Measurements from ENCODE around the gene MSMB.
"Not testable (repeated sequence)": the region's sequence is repeated elsewhere in the genome, so short reads cannot be mapped to it uniquely, and the experiment has no call there.

Gene MSMB

GRCh38 chr10:46069771-46070463 is 23.8 kb upstream of the MSMB start:
- DNase-seq = no peak

- DNase-seq = no peak
Observed at GRCh38 chr10:46068905-46069304, 22.8 kb upstream of the MSMB start.

GRCh38 chr10:46068117-46068516 is 22.0 kb upstream of the MSMB start:
- DNase-seq = no peak

DNA sequence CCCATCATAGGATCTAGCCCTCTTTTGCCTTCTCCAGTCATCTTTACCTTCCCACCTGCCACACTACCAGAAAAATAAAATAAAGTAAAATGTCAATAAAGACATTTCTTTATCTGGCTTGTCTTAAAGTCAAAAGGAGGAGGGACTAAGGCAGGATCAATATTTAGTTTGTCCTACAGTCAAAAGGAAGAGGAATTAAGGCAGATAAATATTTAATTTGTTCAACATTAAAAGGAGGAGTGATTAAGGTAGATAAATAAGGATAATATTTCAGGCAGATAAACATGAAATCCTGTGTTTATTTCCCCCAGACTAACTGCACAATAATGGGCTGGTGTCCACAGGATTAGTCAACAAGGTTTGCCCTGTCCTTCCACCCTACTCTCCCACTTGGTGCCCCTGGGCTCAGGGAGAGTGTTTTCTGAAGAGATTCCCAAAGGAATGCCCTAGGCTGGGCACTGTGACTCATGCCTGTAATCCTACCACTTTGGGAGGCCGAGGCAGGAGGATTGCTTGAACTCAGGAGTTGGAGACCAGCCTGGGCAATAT is 18.3 kb upstream of the MSMB start:
- DNase-seq = no peak

GRCh38 chr10:46062723-46063428 is 16.8 kb upstream of the MSMB start:
- DNase-seq = no peak

DNA sequence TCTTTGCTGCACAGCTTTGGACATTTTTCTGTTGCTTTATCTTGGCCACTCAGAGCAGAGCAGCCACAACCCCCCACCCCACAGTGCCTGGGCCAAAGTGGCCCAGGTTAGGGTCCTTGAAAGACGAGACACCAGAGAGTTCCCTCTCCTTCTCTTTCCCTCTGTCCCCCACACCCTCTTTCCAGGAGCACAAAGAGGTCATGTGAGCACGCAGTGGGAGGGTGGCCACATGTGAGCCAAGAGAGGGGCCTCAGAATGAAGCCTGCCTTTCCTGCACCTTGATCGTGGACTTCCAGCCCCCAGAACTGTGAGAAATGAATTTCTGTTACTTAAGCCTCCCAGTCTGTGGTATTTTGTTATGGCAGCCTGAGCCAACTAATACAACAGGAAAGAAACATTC is 14.6 kb upstream of the MSMB start:
- no peak for DNase-seq

DNA sequence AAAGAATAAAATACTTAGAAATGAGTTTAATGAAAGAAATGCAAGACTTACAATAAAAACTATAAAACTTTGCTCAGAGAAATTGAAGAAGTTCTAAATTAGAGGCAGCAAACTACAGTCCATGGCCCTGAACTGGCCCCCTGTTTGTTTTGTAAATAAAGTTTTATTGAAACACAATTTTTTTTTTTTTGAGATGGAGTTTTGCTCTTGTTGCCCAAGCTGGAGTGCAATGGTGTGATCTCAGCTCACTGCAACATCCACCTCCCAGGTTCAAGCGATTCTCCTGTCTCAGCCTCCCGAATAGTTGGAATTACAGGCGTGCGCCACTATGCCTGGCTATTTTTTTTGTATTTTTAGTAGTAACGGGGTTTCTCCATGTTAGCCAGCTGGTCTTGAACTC is 11.9 kb upstream of the MSMB start:
- DNase-seq = not testable (repeated sequence)

DNA sequence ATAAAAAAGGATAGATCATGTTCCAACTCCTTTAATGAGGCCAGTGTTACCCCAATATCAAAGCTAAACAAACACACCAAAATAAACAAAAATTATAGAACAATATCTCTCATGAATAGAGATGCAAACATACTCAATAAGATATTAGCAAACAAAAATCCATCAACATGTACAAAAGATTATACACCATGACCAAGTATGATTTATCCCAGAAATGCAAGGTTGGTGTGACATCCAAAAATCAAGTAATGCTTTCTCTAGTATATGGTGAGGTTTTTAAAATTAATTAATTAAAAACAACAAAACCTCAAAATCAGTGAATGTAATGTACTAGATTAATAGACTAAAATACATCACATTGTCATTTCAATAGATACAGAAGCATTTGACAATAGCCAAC is 11.0 kb upstream of the MSMB start:
- no peak for DNase-seq

DNA sequence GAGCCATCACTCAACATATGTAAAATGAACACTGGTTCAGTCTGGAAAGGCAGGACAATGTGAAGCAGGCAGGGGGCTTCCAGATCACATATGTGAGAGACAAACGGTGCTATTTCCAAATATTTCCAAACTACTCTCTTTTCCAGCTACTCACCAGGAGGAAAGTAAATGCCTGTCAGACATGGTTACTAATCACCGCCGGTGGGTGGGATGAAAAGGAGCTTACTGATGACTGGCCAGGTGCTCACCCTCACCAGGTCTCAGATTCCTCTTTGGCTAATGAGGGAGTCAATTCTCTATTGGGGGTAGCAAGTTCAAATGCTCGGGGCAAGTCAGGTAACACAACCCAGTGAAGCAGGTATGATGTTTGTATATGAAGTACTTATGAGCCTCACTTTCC is 9.7 kb upstream of the MSMB start:
- DNase-seq = no peak

- no peak for DNase-seq
Observed at GRCh38 chr10:46053534-46054434, 7.7 kb upstream of the MSMB start.

- no peak for DNase-seq
Observed at GRCh38 chr10:46052791-46053375, 6.8 kb upstream of the MSMB start.

GRCh38 chr10:46052057-46052790 is 6.2 kb upstream of the MSMB start:
- DNase-seq = no peak

DNA sequence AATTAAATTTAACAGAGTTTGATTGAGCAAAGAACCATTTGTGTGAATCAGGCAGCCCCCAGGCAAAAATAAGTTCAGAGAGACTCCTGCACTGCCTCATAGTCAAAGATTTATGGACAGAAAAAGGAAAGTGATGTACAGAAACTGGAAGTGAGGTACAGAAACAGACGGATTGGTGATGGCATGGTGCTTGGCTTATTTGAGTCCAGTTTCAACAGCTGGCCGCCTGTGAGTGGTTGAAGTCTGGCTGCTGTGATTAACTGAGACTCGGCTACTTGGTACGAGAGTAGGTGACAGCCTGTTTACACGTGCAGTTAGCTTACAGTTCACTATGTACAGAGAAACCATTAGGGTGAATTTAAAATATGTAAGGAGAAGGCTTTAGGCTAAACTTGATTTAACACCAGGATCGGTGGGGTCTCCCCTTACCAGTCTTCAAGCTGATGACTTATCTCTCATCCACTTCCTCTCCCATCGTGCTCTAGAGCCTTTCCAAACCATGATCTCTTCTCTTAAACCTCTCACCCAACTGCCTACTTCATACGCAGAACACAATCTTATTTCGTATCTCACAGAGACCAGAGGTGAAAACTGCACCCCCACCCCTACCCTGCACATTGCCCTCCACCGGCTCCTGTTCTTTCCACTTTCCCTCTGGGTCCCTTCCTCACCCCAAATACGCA is 5.0 kb upstream of the MSMB start:
- no peak for DNase-seq

DNA sequence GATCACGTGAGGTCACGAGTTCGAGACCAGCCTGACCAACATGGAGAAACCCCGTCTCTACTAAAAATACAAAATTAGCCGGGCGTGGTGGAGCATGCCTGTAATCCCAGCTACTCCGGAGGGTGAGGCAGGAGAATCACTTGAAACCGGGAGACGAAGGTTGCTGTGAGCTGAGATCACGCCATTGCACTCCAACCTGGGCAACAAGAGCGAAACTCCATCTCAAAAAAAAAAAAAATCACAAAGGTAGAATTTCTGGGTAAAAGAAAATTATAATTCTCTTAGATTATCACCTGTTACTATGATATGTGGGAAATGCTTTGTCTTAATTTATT is 3.4 kb upstream of the MSMB start:
- DNase-seq = not testable (repeated sequence)

GRCh38 chr10:46048152-46048551 is 2.1 kb upstream of the MSMB start:
- DNase-seq = no peak

GRCh38 chr10:46042527-46042926 is 3.5 kb downstream of the MSMB start:
- no peak for DNase-seq

DNA sequence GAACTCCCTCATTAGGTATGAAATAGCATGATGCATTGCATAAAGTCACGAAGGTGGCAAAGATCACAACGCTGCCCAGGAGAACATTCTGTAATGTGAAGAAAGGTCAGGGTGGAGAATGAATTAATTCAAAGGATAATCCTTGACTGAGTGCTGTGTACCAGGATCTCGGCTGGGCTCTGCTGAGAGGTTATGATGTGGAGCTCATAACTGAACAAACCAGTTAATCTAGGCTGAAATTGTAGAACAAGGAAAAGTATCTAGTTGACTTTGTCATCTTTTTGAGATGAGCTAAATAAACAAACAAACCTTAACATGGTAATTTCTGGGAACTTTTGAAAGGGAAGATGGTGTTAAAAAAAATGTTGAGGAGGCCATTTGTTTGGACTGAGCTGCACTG is 6.1 kb downstream of the MSMB start:
- DNase-seq = no peak

DNA sequence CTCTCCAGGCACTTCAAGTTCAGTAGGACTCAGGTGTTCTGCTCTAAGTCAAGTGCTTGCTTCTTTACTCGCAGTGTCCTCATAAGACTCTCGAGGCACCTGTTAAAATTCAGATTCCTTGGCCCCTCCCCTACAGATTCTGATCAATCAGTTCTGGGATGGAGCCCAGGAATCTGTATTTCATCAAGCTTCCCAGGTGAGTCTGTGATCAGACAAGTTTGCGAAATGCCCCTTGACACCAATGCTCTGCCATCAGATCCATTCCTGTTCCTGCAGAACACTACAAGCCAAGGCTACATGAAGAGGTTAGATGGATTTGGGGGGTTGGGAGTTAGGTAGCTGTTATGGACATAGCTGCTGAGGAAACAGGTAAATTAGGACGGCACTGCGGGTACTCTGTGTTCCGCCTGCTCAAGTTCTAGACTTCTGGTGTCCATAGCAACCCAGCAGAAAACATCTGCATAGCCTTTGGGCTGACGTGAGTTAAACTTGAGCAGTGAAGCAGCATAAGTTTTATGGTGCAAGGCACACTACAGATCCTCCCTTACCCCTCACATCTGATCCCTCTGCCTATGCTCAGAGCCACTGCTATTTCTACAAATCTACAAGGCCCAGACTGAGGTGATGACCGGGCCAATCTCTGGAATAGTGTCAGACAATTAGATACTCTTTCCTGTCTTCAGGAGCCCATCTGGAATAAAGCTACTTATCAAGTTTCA is 8.8 kb downstream of the MSMB start:
- DNase-seq = no peak

GRCh38 chr10:46035923-46036849 is 9.9 kb downstream of the MSMB start:
- no peak for DNase-seq

GRCh38 chr10:46033602-46034011 is 12.5 kb downstream of the MSMB start:
- no peak for DNase-seq

All from activated CD4-positive, alpha-beta T cell treated with anti-CD3 and anti-CD28 coated beads for 1 hour (primary cell).